ENCODE measurements around the gene USP15.
"Not testable (repeated sequence)": the region's sequence is repeated elsewhere in the genome, so short reads cannot be mapped to it uniquely, and the experiment has no call there.

The USP15 gene

GRCh38 chr12:62463252-62463651 lies 203.0 kb downstream of the USP15 start:
- DNase-seq: not testable (repeated sequence)

All from activated CD4-positive, alpha-beta T cell treated with anti-CD3 and anti-CD28 coated beads, Interleukin-2, amount 50 U/mL, for 48 hours (primary cell).